GM18508 (cell line): ENCODE data around the gene PMPCB.
"Not testable (repeated sequence)": the region's sequence is repeated elsewhere in the genome, so short reads cannot be mapped to it uniquely, and the experiment has no call there.

ENCODE experiments used
- ATAC-seq: cut with Tn5 transposase; IDR thresholded peaks from one replicate; pipeline ENCODE4 v1.9.1; 2021; ENCODE audit warnings: moderate number of reproducible peaks; ENCODE audit not compliant: insufficient read depth, unreplicated experiment

The PMPCB gene

GRCh38 chr7:103296901-103297836 is at the start of gene PMPCB:
TSS of gene PMPCB (plus strand) at chr7:103297435. CDS start at chr7:103297460, 25 bp downstream.
- ATAC-seq = peak; percentile 69

- not testable (repeated sequence) for ATAC-seq
These were observed 43.3 kb upstream of the PMPCB start for GRCh38 chr7:103253699-103254506.

- ATAC-seq = not testable (repeated sequence)
These were observed 33.2 kb upstream of the PMPCB start for GRCh38 chr7:103264054-103264453.

- ATAC-seq = not testable (repeated sequence)
These were observed 31.0 kb upstream of the PMPCB start for GRCh38 chr7:103266229-103266628.

- ATAC-seq = not testable (repeated sequence)
These were observed 23.9 kb upstream of the PMPCB start for GRCh38 chr7:103273374-103273773.

GRCh38 chr7:103274867-103275266 is 22.4 kb upstream of the PMPCB start:
- ATAC-seq = not testable (repeated sequence)

- ATAC-seq = not testable (repeated sequence)
These were observed 19.0 kb upstream of the PMPCB start for GRCh38 chr7:103278195-103278594.

GRCh38 chr7:103279636-103279962 is 17.6 kb upstream of the PMPCB start:
- ATAC-seq = peak; percentile 34

DNA sequence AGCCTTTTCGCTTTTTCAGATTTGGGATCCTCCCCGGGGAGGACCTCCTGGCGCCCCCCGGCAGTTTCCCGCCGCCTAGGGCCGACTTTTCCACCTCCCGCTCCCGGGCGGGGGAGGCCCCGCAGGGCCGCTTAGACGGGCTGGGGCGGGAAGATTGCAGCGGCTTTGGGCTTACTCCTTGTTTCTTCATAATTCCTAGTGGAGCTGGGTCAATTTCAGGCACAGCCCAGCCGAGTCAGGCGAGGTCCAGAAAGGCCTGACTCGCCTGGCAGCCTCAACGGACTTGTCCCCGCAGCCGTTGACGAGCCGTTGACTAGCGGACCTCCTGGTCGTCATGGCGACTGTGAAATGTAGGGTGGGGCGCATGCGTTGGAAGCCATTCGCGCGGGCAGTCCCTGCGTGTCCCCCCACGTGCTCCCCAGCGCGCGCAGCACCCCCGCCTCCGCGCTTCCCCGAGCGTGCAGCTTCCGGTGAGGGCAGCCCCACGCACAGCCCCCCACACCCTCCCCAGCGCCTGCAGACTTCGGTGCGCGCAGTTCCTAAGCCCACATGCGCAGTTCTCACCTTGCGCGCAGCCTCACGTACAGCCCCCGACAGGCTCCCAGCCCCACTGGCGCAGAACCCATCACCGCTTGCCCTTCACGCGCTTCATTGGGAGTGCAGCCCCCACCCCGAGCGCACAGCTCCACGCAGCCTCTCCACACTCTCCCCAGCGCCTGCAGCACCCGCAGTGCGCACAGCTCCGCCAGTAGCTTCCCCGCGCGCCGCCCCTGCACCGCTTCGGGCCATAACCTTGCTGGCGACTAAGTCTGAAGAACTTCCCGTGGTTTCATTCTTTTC is 17.1 kb upstream of the PMPCB start:
- peak; percentile 74 for ATAC-seq

DNA sequence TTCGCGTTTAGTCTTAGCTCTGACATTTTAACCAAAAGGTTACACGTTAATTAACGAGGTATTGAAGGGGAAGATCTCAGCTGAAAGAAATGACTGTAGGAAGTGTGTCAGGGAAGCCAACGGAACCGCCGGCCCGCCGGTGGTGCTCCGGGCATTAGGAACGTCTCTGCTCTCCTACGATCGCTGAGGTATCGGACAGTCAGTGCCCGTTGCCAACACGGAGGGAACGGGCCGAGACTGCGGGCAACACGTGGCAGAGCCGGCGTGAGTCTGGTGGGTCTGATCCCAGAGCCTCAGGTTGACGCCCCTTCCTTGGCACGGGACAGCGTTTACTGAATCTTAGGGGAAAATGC is 16.5 kb upstream of the PMPCB start:
- ATAC-seq = peak; percentile 22

DNA sequence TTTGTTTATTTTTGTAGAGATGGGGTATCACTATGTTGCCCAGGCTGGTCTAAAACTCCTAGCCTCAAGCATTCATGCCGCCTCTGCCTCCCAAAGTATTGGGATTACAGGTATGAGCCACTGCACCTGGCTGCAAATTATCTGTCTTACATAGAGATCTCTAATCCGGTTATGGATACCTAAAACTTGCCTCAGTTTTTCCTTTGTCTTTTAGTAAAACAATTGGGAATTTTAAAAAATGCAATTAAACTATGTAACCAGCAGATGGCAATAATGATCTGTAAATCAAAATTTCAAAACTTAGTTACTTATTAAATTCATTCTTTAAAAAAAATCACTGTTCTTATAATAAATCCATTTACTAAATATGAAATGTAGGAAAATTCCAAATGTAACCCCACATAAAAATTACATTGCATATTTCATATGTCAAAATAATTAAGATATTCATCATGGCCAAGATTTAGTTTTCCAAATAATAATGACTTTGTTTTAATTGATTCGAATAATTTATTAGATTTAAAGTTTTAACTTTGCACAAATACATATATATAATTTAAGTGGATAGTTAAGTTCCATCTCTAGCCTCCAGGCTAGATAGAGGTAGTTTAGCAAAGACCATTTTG is 14.3 kb upstream of the PMPCB start:
- ATAC-seq = not testable (repeated sequence)

GRCh38 chr7:103292122-103292521 is 5.1 kb upstream of the PMPCB start:
- no peak for ATAC-seq

DNA sequence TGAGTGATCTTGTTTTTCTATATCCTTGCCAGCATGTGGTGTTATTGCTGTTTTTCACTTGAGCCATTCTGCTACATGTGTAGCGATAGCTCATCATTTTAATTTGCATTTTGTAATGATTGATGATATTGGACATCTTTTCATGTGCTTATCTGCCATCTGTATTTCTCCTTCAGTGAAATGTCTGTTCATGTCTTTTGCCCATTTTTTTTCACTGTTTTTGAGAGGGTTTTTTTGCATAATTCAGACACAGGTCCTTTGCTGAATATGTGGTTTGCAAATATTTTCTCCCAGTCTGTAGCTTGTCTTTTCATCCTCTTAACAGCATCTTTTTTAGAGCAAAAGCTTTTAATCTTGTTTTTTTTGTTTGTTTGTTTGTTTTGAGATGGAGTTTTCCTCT is 3.7 kb upstream of the PMPCB start:
- ATAC-seq = no peak

- no peak for ATAC-seq
These were observed 573 bp downstream of the PMPCB start for GRCh38 chr7:103297837-103298179.

DNA sequence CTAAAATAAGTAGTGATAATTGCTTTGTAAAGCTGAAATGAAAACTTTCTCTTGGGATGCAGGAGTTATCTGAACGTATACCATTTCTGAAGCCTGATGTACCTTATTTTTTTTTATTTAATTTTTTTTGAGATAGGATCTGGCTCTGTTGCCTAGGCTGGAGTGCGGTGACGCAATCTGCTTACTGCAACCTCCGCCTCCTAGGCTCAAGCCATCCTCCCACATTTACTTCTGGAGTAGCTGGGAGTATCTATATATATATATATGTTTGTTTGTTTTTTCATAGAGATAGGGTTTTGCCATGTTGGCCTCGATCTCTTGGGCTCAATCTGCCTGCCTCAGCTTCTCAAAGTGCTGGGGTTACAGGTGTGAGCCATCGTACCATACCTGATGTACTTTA is 2.4 kb downstream of the PMPCB start:
- no peak for ATAC-seq

DNA sequence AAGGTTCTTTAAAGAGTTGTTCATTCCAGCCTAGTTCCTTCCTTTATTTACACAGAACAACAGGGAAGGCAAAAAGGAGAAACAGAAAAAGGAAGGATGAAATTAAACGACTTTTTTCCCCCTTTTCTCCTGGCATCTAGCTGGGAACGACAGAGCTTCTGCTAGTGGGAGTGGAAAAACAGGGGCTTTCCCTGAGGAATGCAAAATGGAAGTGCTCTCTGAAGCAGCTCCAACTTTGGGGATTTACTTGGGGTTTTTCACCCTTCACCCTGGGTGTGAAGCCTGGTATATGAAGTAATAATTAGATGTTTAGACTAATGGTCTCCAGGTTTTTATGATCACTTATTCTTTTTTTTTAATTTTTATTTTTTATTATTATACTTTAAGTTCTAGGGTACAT is 4.2 kb downstream of the PMPCB start:
- ATAC-seq = no peak

DNA sequence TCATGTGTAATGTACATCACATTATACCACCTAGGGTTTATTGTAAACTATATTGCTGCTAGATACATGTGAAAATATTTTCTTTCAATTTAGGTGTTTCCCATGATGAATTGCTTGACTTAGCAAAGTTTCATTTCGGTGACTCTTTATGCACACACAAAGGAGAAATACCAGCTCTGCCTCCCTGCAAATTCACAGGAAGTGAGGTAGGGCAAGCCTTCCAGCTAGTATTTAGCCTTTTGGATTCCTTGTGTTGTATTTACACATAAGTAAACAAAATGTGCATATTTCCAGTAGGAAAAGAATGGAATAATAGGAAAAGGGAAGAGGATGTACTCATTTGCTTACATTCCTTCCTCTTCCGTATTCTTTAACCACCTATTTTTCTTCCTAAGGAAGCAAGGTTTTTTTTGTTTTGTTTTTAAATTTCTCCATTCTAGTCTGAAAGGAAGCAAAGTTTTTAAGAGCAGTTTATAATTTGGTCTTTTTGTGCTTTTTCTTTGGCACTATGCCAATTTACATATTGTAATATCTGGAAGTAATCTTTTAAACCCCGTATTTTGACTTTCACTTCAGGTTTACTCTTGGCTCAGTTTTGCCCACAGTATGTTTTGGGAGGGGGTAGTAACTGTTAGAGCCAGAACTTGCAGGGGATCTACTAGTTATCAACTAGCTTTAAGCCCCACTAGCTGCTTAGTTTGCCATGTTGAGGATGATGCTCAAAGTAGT is 10.4 kb downstream of the PMPCB start:
- no peak for ATAC-seq

DNA sequence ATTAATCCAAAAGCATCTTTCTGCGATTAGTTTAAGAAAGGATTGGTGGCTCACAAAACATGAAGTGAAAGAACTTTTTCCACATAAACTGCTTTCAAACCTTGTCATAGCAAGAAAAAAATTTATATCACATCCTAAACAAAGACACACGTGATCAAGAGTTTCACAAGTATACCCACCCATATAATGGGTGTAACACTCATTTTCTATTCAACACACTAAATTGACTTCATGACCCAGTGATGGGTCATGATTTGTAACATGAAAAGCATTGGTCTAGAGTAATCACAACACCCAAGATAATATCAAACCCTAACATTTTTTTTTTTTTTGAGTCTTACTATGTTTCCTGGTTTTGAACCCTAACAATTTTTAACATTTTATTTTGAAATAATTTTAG is 17.6 kb downstream of the PMPCB start:
- no peak for ATAC-seq

GRCh38 chr7:103316380-103316941 is 19.2 kb downstream of the PMPCB start:
- no peak for ATAC-seq
